K562 (cell line): Measurements from ENCODE around the gene LECT2. TPM values are rescaled to one million over a fixed set of nuclear protein-coding genes. Genes with fewer than 3 reads are reported as not detected.

Experiments used
- ATAC-seq: fragments of 200-7000 bp; cut with Tn5 transposase; 3 replicates; pipeline ENCODE4 v1.9.1; 2020; ENCODE audit warnings: moderate library complexity
- BruUV-seq: library from RNA; stranded (reverse); fragments of 400-500 nt; replicated peaks from 2 replicates; lab custom pipeline; 2021; lab: Mats Ljungman, UMichigan
- CTCF ChIA-PET: fragments of 300-600 bp; formaldehyde crosslinking; extraction: SDS; loops from one replicate; lab custom pipeline; 2021; ENCODE audit warnings: low intra/inter-chr PET ratio; lab: Yijun Ruan, JAX
- POLR2A ChIA-PET: fragments of 300-600, 350-650 bp; sonication (Branson Sonifier 250); formaldehyde crosslinking; extraction: SDS; loops from one replicate; lab custom pipeline; 2021; ENCODE audit warnings: antibody characterized with exemption, inconsistent platforms; lab: Yijun Ruan, JAX
- DNase-seq, 4 experiments: peaks; one replicate each; pipeline versions ENCODE4 v3.0.0 to v3.0.0-alpha.2; 2011 to 2018; ENCODE audit warnings: low spot score in 3 of 4, mixed read lengths in 3 of 4; ENCODE audit errors: extremely low read depth in 1 of 4
- FAIRE-seq: peaks from 2 replicates; lab custom pipeline; 2011; peaks lifted over from hg19 to GRCh38; lab: Jason Lieb, UNC
- H2AFZ ChIP-seq: 2 replicates; pipeline ENCODE4 v1.6.0; 2011; ENCODE audit warnings: low read depth, low read length, control low read depth, inconsistent platforms
- H3K27ac ChIP-seq: fragments of 200-600 bp; 3 replicates; pipeline ENCODE4 v1.8.0; 2011; ENCODE audit warnings: low read depth, mild to moderate bottlenecking, control low read depth, inconsistent platforms, low read length, moderate library complexity, mixed read lengths; ENCODE audit errors: extremely low read depth
- H3K27me3 ChIP-seq, 2 experiments: fragments of 300-600 bp in 1 of 2; 2 replicates in 1 of 2; 3 replicates in 1 of 2; pipeline versions ENCODE4 v1.6.0 to v1.8.0; 2011; ENCODE audit warnings: inconsistent platforms in 2 of 2, low read length in 2 of 2, mild to moderate bottlenecking in 1 of 2, mixed read lengths in 1 of 2, moderate library complexity in 1 of 2; ENCODE audit not compliant: control insufficient read depth in 2 of 2, insufficient read depth in 2 of 2
- H3K36me3 ChIP-seq: fragments of 300-600 bp; 3 replicates; pipeline ENCODE4 v1.8.0; 2011; ENCODE audit warnings: mild to moderate bottlenecking, low read length, inconsistent platforms; ENCODE audit not compliant: control insufficient read depth, insufficient read depth
- H3K4me1 ChIP-seq, 2 experiments: fragments of 200-600 bp in 1 of 2; replicated peaks in 1 of 2; 2 replicates in 1 of 2; 3 replicates in 1 of 2; pipeline versions ENCODE4 v1.5.1 to v1.8.0; 2011; ENCODE audit warnings: inconsistent platforms in 2 of 2, low read length in 2 of 2, mild to moderate bottlenecking in 1 of 2, mixed read lengths in 1 of 2, moderate library complexity in 1 of 2; ENCODE audit not compliant: control insufficient read depth in 2 of 2, insufficient read depth in 2 of 2
- H3K4me2 ChIP-seq: 2 replicates; pipeline ENCODE4 v1.6.1; 2011; ENCODE audit warnings: low read length, control low read depth, inconsistent platforms, mixed read lengths; ENCODE audit not compliant: insufficient read depth
- H3K4me3 ChIP-seq: fragments of 200-600 bp; sonication (generic), shearing (Covaris generic); 2 replicates; pipeline ENCODE4 v1.5.1; 2016; ENCODE audit warnings: control low read depth, inconsistent platforms
- H3K79me2 ChIP-seq: fragments of 200-600 bp; 3 replicates; pipeline ENCODE4 v1.8.0; 2011; ENCODE audit warnings: low read length, inconsistent platforms; ENCODE audit not compliant: control insufficient read depth, insufficient read depth
- H3K9ac ChIP-seq, 2 experiments: 2 replicates each; pipeline versions ENCODE4 v1.6.0 to v1.6.1; 2011; ENCODE audit warnings: low read depth in 2 of 2, low read length in 2 of 2, control low read depth in 1 of 2, inconsistent platforms in 1 of 2, mild to moderate bottlenecking in 1 of 2, mixed read lengths in 1 of 2; ENCODE audit not compliant: insufficient read depth in 1 of 2
- H3K9me1 ChIP-seq: one replicate; pipeline ENCODE4 v1.6.0; 2011; ENCODE audit warnings: inconsistent platforms, mild to moderate bottlenecking, low read length, moderate library complexity; ENCODE audit not compliant: control insufficient read depth, insufficient read depth
- H3K9me3 ChIP-seq: replicated peaks from 2 replicates; pipeline ENCODE4 v1.5.1; 2011; ENCODE audit warnings: low read depth, low read length, inconsistent platforms; ENCODE audit not compliant: control insufficient read depth, insufficient read depth
- H4K20me1 ChIP-seq: replicated peaks from 2 replicates; pipeline ENCODE4 v1.6.1; 2011; ENCODE audit warnings: low read length, inconsistent platforms, mixed read lengths; ENCODE audit not compliant: control insufficient read depth, insufficient read depth
- ATF2 ChIP-seq: sonication (generic); formaldehyde crosslinking; IDR thresholded peaks from 2 replicates; pipeline ENCODE4 v1.8.1; 2022; ENCODE audit warnings: missing genetic modification reagents
- ATF7 ChIP-seq: fragments of 450-650 bp; IDR thresholded peaks from 2 replicates; pipeline ENCODE4 v1.7.1; 2014; ENCODE audit warnings: mild to moderate bottlenecking, moderate library complexity
- CEBPB ChIP-seq: fragments of 450-650 bp; IDR thresholded peaks from 2 replicates; pipeline ENCODE4 v1.6.1; 2016; ENCODE audit warnings: missing genetic modification characterization, missing compliant biosample characterization
- HLTF ChIP-seq: fragments of 450-650 bp; IDR thresholded peaks from 2 replicates; pipeline ENCODE4 v1.6.1; 2016
- NR2F6 ChIP-seq: fragments of 450-650 bp; formaldehyde crosslinking; IDR thresholded peaks from 2 replicates; pipeline ENCODE4 v1.4.0; 2020; ENCODE audit warnings: mild to moderate bottlenecking
- RAD21 ChIP-seq, 2 experiments: fragments of 250-450 bp in 1 of 2; fragments of 450-650 bp in 1 of 2; sonication (Bioruptor Pico) in 1 of 2; formaldehyde crosslinking in 1 of 2; IDR thresholded peaks in 1 of 2; conservative IDR thresholded peaks in 1 of 2; 2 replicates each; pipeline versions ENCODE4 v1.4.0 to v1.8.0; 2020 to 2022; ENCODE audit warnings: mild to moderate bottlenecking in 2 of 2, moderate library complexity in 1 of 2
- RB1 ChIP-seq: fragments of 450-650 bp; IDR thresholded peaks from 2 replicates; pipeline ENCODE4 v1.6.1; 2017; ENCODE audit warnings: low read depth, mild to moderate bottlenecking
- SRSF9 ChIP-seq: fragments of 200-400 bp; formaldehyde crosslinking; IDR thresholded peaks from 2 replicates; pipeline ENCODE4 v1.6.1; 2017; ENCODE audit warnings: low read depth, low read length, borderline replicate concordance
- STAG1 ChIP-seq: sonication (generic); formaldehyde crosslinking; IDR thresholded peaks from 2 replicates; pipeline ENCODE4 v1.5.0; 2020; ENCODE audit warnings: missing genetic modification reagents, borderline replicate concordance
- TAF15 ChIP-seq: fragments of 200-400 bp; formaldehyde crosslinking; IDR thresholded peaks from 2 replicates; pipeline ENCODE4 v1.6.1; 2017; ENCODE audit warnings: mild to moderate bottlenecking, low read depth, low read length, moderate library complexity
- ZBTB17 ChIP-seq: fragments of 450-650 bp; formaldehyde crosslinking; IDR thresholded peaks from 2 replicates; pipeline ENCODE4 v1.4.0; 2020; ENCODE audit warnings: mild to moderate bottlenecking
- ZNF282 ChIP-seq: sonication (generic); formaldehyde crosslinking; IDR thresholded peaks from 2 replicates; pipeline ENCODE4 v1.8.1; 2023; ENCODE audit warnings: missing genetic modification reagents
- ZNF407 ChIP-seq: fragments of 450-650 bp; IDR thresholded peaks from 2 replicates; pipeline ENCODE4 v1.6.1; 2016; ENCODE audit warnings: low read depth
- WGBS: fragments of 100-300 bp; shearing (Covaris generic); methylation state at CpG from one replicate; pipeline ENCODE4 v1.1.6; 2016; ENCODE audit warnings: low coverage, mixed read lengths; ENCODE audit not compliant: insufficient coverage; ENCODE audit errors: missing lambda C conversion rate; 5-methylcytosine and 5-hydroxymethylcytosine counted together
- in situ Hi-C: fragments of 300-500 bp; cut with MboI; formaldehyde crosslinking; loops from 4 replicates; pipeline ENCODE4 v1.15.0; 2018; ENCODE audit warnings: inconsistent platforms, mixed read lengths
- intact Hi-C: fragments of 100-400 bp; cut with micrococcal nuclease; formaldehyde crosslinking; loops from 2 replicates; pipeline ENCODE4 v1.14.2; 2022
- polyA plus RNA-seq, 8 experiments: library from polyadenylated mRNA; depleted of rRNA in 4 of 8; stranded (reverse) in 5 of 8; unstranded in 3 of 8; fragments of >200 nt; fragmentation: Nextera tagmentation in 2 of 8; fragmentation: Illumina TruSeq in 1 of 8; extraction: Ambion mirVana in 2 of 8; extraction: Trizol in 1 of 8; gene quantifications; 2 replicates each; pipeline versions ENCODE4 v1.2.1 to v1.2.3, GENCODE V29; 2011 to 2014; ENCODE audit warnings: inconsistent platforms in 1 of 8, missing spikeins in 1 of 8
- total RNA-seq, 7 experiments: library from RNA; depleted of rRNA in 6 of 7; stranded (reverse); fragments of >200 nt in 6 of 7; fragmentation: Illumina TruSeq in 2 of 7; extraction: Trizol in 2 of 7; gene quantifications; 2 replicates each; pipeline versions ENCODE4 v1.2.1 to v1.2.3, GENCODE V29; 2011 to 2021; ENCODE audit warnings: low replicate concordance in 1 of 7

LECT2 gene
- total and polyA plus RNA-seq, 9 of the 15 experiments (the other 6 are each of a cell fraction or from before 2014, with no cell fraction given), result not detected

GRCh38 chr5:135977375-135977928 is 22.7 kb upstream of the LECT2 start:
- POLR2A ChIA-PET, result interaction anchor here (1.0 to 1.6 kb wide), 2 partner anchors 9 to 19 kb away, joined by 4 to 5 read pairs; no protein-coding TSS in a partner anchor
- TF ChIP-seq ATF7 (peak; percentile 46; the same call in 1 of the 2 replicates), RB1 (peak; percentile 61; the same call in 1 of the 2 replicates), ATF2 (CRISPR knock-in tag) (no peak), ZBTB17 (no peak), ZNF407 (no peak), HLTF (no peak), NR2F6 (CRISPR knock-in tag) (no peak), TAF15 (no peak), ZNF282 (no peak), CEBPB (tag) (peak; percentile 84), RAD21 (CRISPR knock-in tag; conservative IDR thresholded peaks at IDR 0.05 in 1 of 2, IDR thresholded peaks at IDR 0.05 in 1 of 2) (peak; percentile 57 to 81), STAG1 (CRISPR knock-in tag) (peak; percentile 43; the same call in 1 of the 2 replicates), SRSF9 (no peak)

More at GRCh38 chr5:135977375-135977928, 22.7 kb upstream of the LECT2 start:
- FAIRE-seq (no peak), ATAC-seq (peak; percentile 100), DNase-seq (peak; percentile 58 to 76 (median 66))
- Histone ChIP-seq H3K4me2 (no peak overlapping the region; the same call in 1 of the 2 replicates), H3K4me1 (peaks cover 0 to 4% of the 10 kb centered on the region in 2 experiments; a peak in 2 of 5 replicates), H3K27ac (no peak overlapping the region), H3K9me3 (no peaks in the 10 kb centered on the region), H3K36me3 (no peaks in the 10 kb centered on the region), H4K20me1 (no peaks in the 10 kb centered on the region), H2AFZ (no peak overlapping the region), H3K9me1 (no peaks in the 10 kb centered on the region), H3K27me3 (peaks cover 0 to 13% of the 10 kb centered on the region in 2 experiments; a peak in 4 of 5 replicates), H3K79me2 (no peaks in the 10 kb centered on the region), H3K4me3 (no peak overlapping the region), H3K9ac (no peak overlapping the region)
- no TSS peak for BruUV-seq
- WGBS, result under 1% methylated on average over 16 of the region's 17 CpGs
- CTCF ChIA-PET, result no interaction called here
- intact Hi-C loops (loop anchor here (1.0 to 10.0 kb wide), 3 partner anchors 85 to 235 kb away; no protein-coding TSS in a partner anchor), in situ Hi-C loops (no loop called here)
